PC-9 (cell line): ENCODE results near the gene CEP170B.

Source experiments
- CTCF ChIP-seq: fragments of 200-600 bp; sonication (generic); conservative IDR thresholded peaks from 2 replicates; pipeline ENCODE4 v1.6.1; 2017; ENCODE audit warnings: mixed run types, antibody characterized with exemption, mild to moderate bottlenecking, moderate library complexity
- EZH2 ChIP-seq: fragments of 200-600 bp; sonication (generic); IDR thresholded peaks from 2 replicates; pipeline ENCODE4 v1.8.0; 2017; ENCODE audit warnings: antibody characterized with exemption, low read depth

- no peak for TF ChIP-seq EZH2
- no peak for TF ChIP-seq CTCF
Observed at GRCh38 chr14:104939666-104940410, 74.8 kb downstream of the CEP170B start.
